ENCODE data around the gene GJA1.
"Not testable (repeated sequence)": the region's sequence is repeated elsewhere in the genome, so short reads cannot be mapped to it uniquely, and the experiment has no call there.

Gene GJA1

DNA sequence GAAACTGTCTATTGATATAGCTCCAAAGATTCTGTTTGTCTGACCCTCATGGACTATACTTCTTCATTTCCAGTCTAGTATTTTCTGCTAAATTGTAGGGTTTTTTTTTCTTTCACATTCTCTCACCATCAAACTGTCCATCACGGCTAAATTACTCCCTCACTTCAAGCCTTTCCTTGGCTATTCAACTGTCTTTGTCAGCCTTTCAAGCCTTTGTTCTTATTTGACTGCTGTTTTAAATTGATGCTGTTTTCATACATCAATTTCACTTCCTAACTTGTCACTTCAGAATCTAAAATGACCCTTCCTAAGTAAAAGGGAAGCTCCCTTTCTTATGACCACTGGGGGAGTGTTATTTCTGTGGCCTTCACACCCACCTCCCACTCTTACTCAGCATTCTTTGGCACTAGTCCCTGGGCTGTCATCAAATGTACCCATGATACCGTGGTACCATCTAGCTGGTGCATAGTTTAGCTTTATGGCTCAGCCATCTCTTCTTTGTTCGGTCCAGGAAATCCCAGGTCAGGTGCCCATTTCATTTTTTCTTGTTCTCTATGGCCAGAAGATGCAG is 8.6 kb downstream of the GJA1 start:
- ChIA-PET POLR2A (no interaction called here), CTCF (interaction anchor here (1.3 to 2.6 kb wide), 6 partner anchors 13 to 109 kb away, joined by 3 to 5 read pairs (median 3); partner anchors contain the start of gene TBC1D32)
- DNase-seq (ENCODE audit: extremely low spot score), result no peak
- TF ChIP-seq, protein P1, sequence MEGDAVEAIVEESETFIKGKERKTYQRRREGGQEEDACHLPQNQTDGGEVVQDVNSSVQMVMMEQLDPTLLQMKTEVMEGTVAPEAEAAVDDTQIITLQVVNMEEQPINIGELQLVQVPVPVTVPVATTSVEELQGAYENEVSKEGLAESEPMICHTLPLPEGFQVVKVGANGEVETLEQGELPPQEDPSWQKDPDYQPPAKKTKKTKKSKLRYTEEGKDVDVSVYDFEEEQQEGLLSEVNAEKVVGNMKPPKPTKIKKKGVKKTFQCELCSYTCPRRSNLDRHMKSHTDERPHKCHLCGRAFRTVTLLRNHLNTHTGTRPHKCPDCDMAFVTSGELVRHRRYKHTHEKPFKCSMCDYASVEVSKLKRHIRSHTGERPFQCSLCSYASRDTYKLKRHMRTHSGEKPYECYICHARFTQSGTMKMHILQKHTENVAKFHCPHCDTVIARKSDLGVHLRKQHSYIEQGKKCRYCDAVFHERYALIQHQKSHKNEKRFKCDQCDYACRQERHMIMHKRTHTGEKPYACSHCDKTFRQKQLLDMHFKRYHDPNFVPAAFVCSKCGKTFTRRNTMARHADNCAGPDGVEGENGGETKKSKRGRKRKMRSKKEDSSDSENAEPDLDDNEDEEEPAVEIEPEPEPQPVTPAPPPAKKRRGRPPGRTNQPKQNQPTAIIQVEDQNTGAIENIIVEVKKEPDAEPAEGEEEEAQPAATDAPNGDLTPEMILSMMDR (IDR thresholded peaks at IDR 0.05; ENCODE audit: control extremely low read depth, extremely low read depth, low read depth, missing control alignments), result no peak

- CTCF ChIA-PET; POLR2A ChIA-PET; DNase-seq (ENCODE audit: extremely low spot score): not testable (repeated sequence)
These were observed 11.3 kb downstream of the GJA1 start for GRCh38 chr6:121446705-121447104.

- DNase-seq (ENCODE audit: extremely low spot score); POLR2A ChIA-PET; CTCF ChIA-PET: not testable (repeated sequence)
These were observed 12.3 kb downstream of the GJA1 start for GRCh38 chr6:121447746-121448145.

DNA sequence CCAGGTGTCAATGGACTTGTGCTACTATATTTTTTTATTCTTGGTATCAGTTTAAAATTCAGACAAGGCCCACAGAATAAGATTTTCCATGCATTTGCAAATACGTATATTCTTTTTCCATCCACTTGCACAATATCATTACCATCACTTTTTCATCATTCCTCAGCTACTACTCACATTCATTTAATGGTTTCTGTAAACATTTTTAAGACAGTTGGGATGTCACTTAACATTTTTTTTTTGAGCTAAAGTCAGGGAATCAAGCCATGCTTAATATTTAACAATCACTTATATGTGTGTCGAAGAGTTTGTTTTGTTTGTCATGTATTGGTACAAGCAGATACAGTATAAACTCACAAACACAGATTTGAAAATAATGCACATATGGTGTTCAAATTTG is 13.1 kb downstream of the GJA1 start:
- DNase-seq (ENCODE audit: extremely low spot score); POLR2A ChIA-PET; CTCF ChIA-PET: not testable (repeated sequence)

DNA sequence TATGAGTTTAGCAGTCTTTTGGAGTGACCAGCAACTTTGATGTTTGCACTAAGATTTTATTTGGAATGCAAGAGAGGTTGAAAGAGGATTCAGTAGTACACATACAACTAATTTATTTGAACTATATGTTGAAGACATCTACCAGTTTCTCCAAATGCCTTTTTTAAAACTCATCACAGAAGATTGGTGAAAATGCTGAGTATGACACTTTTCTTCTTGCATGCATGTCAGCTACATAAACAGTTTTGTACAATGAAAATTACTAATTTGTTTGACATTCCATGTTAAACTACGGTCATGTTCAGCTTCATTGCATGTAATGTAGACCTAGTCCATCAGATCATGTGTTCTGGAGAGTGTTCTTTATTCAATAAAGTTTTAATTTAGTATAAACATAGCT is 13.9 kb downstream of the GJA1 start:
- TF ChIP-seq, protein P1 (IDR thresholded peaks at IDR 0.05; ENCODE audit: control extremely low read depth, extremely low read depth, low read depth, missing control alignments), result no peak
- ChIA-PET CTCF (no interaction called here), POLR2A (no interaction called here)
- no peak for DNase-seq (ENCODE audit: extremely low spot score)

GRCh38 chr6:121450242-121450641 is 14.8 kb downstream of the GJA1 start:
- TF ChIP-seq, protein P1 (IDR thresholded peaks at IDR 0.05; ENCODE audit: control extremely low read depth, extremely low read depth, low read depth, missing control alignments), result no peak
- ChIA-PET POLR2A (no interaction called here), CTCF (no interaction called here)
- no peak for DNase-seq (ENCODE audit: extremely low spot score)

DNA sequence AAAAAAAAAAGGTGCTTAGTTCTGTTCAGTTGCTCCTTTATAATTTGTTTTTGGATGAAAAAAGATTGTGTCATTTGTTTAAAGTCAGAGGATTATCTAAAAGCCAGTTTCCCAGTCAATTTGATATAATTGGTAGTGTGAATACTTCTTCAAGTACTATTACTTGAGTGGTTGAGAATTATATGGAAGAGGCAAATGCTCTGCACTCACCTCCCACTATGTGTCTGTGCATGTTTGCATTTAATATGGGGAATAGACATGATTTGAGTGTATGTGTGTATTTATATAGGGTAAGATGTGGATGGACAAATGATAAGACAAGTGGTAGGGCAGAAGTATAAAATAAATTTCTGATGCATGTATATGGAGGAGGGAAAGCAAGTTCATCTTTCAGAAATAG is 15.8 kb downstream of the GJA1 start:
- CTCF ChIA-PET, result interaction anchor here (1.1 kb wide), 1 partner anchor 11 kb away, joined by 4 read pairs; no protein-coding TSS in a partner anchor
- TF ChIP-seq, protein P1 (IDR thresholded peaks at IDR 0.05; ENCODE audit: control extremely low read depth, extremely low read depth, low read depth, missing control alignments), result no peak
- POLR2A ChIA-PET, result no interaction called here
- no peak for DNase-seq (ENCODE audit: extremely low spot score)

GRCh38 chr6:121453191-121453590 is 17.7 kb downstream of the GJA1 start:
- ChIA-PET POLR2A (no interaction called here), CTCF (no interaction called here)
- TF ChIP-seq, protein P1 (IDR thresholded peaks at IDR 0.05; ENCODE audit: control extremely low read depth, extremely low read depth, low read depth, missing control alignments), result no peak
- DNase-seq (ENCODE audit: extremely low spot score), result no peak

Data from GM10248 (cell line).